ENCODE results near the gene VENTX. TPM values are rescaled to one million over a fixed set of nuclear protein-coding genes. Genes with fewer than 3 reads are reported as not detected.

Gene VENTX
- total RNA-seq, 2 donors from 2014 or later = 5.1 to 9.5 TPM

GRCh38 chr10:133287832-133288500 lies 50.3 kb downstream of the VENTX start:
- ATAC-seq (ENCODE audit: insufficient number of reproducible peaks, low FRiP score, low read depth) (no peak), DNase-seq (ENCODE audit: low spot score) (no peak)

GRCh38 chr10:133289761-133290160 lies 52.1 kb downstream of the VENTX start:
- no peak for DNase-seq (ENCODE audit: low spot score)
- no peaks in the 10 kb centered on the region for H3K4me1 ChIP-seq (ENCODE audit: control insufficient read depth in 1 of 2, low read depth in 2 of 2)
- H3K36me3 ChIP-seq = peaks cover 61% of the 10 kb centered on the region
- no peak for TF ChIP-seq CTCF (IDR thresholded peaks at IDR 0.05)
- no peaks in the 10 kb centered on the region for H3K27me3 ChIP-seq (replicated peaks; ENCODE audit: insufficient read depth)
- H3K4me3 ChIP-seq = no peak overlapping the region
- no peak for ATAC-seq (ENCODE audit: insufficient number of reproducible peaks, low FRiP score, low read depth)
- H3K9me3 ChIP-seq = no peaks in the 10 kb centered on the region
- H3K27ac ChIP-seq = no peak overlapping the region

More at GRCh38 chr10:133287832-133288500, 50.3 kb downstream of the VENTX start:
- Histone ChIP-seq H3K27me3 (replicated peaks; ENCODE audit: insufficient read depth) (no peaks in the 10 kb centered on the region), H3K9me3 (no peaks in the 10 kb centered on the region), H3K36me3 (peaks cover 67% of the 10 kb centered on the region), H3K4me1 (ENCODE audit: control insufficient read depth in 1 of 2, low read depth in 2 of 2) (no peaks in the 10 kb centered on the region), H3K4me3 (no peak overlapping the region), H3K27ac (no peak overlapping the region)
- no peak for TF ChIP-seq CTCF (IDR thresholded peaks at IDR 0.05)

Other genes with a start within 250 kb of the VENTX start
- not detected for gene ADGRA1, start 149.9 kb upstream of the VENTX start, total RNA-seq
- gene KNDC1, start 77.6 kb upstream of the VENTX start, total RNA-seq = under 1 TPM; 0.14 to 0.95 TPM
- gene UTF1, start 7.6 kb upstream of the VENTX start, total RNA-seq = not detected
- 10 to 100 TPM in 1 of 2 donors, 1 to 10 TPM in 1; 7.2 to 14.0 TPM for gene ADAM8, start 39.0 kb downstream of the VENTX start, total RNA-seq
- gene TUBGCP2, start 71.0 kb downstream of the VENTX start, total RNA-seq = 10 to 100 TPM; 51.2 to 65.5 TPM
- 10 to 100 TPM; 20.0 to 33.2 TPM for gene ZNF511, start 71.1 kb downstream of the VENTX start, total RNA-seq
- gene CALY, start 99.0 kb downstream of the VENTX start, total RNA-seq = not detected
- not detected for gene PRAP1, start 109.5 kb downstream of the VENTX start, total RNA-seq
- 10 to 100 TPM; 13.1 to 26.1 TPM for gene FUOM, start 120.2 kb downstream of the VENTX start, total RNA-seq
- gene ECHS1, start 135.5 kb downstream of the VENTX start, total RNA-seq = 10 to 100 TPM; 27.5 to 64.6 TPM
- gene PAOX, start 141.4 kb downstream of the VENTX start, total RNA-seq = 1 to 10 TPM; 7.0 to 9.1 TPM
- gene MTG1, start 156.3 kb downstream of the VENTX start, total RNA-seq = 10 to 100 TPM; 18.0 to 18.6 TPM
- gene SPRN, start 186.8 kb downstream of the VENTX start, total RNA-seq = not detected
- 10 to 100 TPM; 10.6 to 12.1 TPM for gene SCART1, start 216.1 kb downstream of the VENTX start, total RNA-seq